MM.1S (cell line): ENCODE measurements around the gene CA5A.
"Not testable (repeated sequence)": the region's sequence is repeated elsewhere in the genome, so short reads cannot be mapped to it uniquely, and the experiment has no call there.

ENCODE experiments used
- CTCF ChIP-seq: fragments of 300-600 bp; sonication (generic); IDR thresholded peaks from 2 replicates; pipeline ENCODE4 v1.5.1; 2016; ENCODE audit warnings: antibody characterized with exemption, low read length, mixed read lengths
- EZH2phosphoT487 ChIP-seq: fragments of 300-600 bp; sonication (generic); IDR thresholded peaks from 2 replicates; pipeline ENCODE4 v1.6.1; 2018; ENCODE audit warnings: antibody characterized with exemption, low read length

- not testable (repeated sequence) for TF ChIP-seq CTCF, EZH2phosphoT487
These were observed 65.7 kb downstream of the CA5A start for GRCh38 chr16:87870418-87871291.
